Colonic mucosa (tissue), 4 donors: ENCODE results near the gene FTCD. TPM values are rescaled to one million over a fixed set of nuclear protein-coding genes. Genes with fewer than 3 reads are reported as not detected.
A peak's percentile ranks its signal among the peaks of the same experiment; 100 is the strongest.

Experiments
- DNase-seq: peaks from one replicate; pipeline ENCODE4 v3.0.0-alpha.2; 2020
- H3K27ac ChIP-seq: fragments of 200-600 bp; one replicate; pipeline ENCODE4 v1.8.0; 2021
- H3K27me3 ChIP-seq: fragments of 200-600 bp; one replicate; pipeline ENCODE4 v1.8.0; 2021
- H3K36me3 ChIP-seq: fragments of 200-600 bp; one replicate; pipeline ENCODE4 v1.8.0; 2021
- H3K4me1 ChIP-seq: fragments of 200-600 bp; one replicate; pipeline ENCODE4 v1.8.0; 2021; ENCODE audit warnings: mild to moderate bottlenecking
- H3K4me3 ChIP-seq: fragments of 200-600 bp; one replicate; pipeline ENCODE4 v1.8.0; 2021
- H3K9ac ChIP-seq, 2 donors: one replicate each; pipeline ENCODE4 v1.7.0; 2013; ENCODE audit warnings: control low read depth in 2 of 2, low read depth in 2 of 2, low read length in 2 of 2
- H3K9me3 ChIP-seq: fragments of 200-600 bp; one replicate; pipeline ENCODE4 v1.8.0; 2021
- intact Hi-C: fragments of 100-400 bp; cut with DNase I; formaldehyde crosslinking; loops from one replicate; pipeline ENCODE4 v1.14.1; 2022
- total RNA-seq, 2 donors: library from RNA; stranded (reverse); fragmentation: NEBNext Ultra II Directional in 1 of 2; extraction: Animal tissue kit (Norgen Biotek cat#: 25700) in 1 of 2; gene quantifications; one replicate each; pipeline ENCODE4 v1.2.1, GENCODE V29; 2021
- TF ChIP-seq, protein P1 (sequence below): fragments of 200-600 bp; IDR thresholded peaks from one replicate; pipeline ENCODE4 v1.8.0; 2022; ENCODE audit warnings: antibody characterized with exemption, mild to moderate bottlenecking
- donor health status: healthy.
- donor health status: DM: no; HTN: no; CAD: no.
- donor health status: DM: no; HTN: no; CAD: no.

The FTCD gene
- total RNA-seq, 2 donors from 2014 or later = 0.45 to 4.2 TPM

DNA sequence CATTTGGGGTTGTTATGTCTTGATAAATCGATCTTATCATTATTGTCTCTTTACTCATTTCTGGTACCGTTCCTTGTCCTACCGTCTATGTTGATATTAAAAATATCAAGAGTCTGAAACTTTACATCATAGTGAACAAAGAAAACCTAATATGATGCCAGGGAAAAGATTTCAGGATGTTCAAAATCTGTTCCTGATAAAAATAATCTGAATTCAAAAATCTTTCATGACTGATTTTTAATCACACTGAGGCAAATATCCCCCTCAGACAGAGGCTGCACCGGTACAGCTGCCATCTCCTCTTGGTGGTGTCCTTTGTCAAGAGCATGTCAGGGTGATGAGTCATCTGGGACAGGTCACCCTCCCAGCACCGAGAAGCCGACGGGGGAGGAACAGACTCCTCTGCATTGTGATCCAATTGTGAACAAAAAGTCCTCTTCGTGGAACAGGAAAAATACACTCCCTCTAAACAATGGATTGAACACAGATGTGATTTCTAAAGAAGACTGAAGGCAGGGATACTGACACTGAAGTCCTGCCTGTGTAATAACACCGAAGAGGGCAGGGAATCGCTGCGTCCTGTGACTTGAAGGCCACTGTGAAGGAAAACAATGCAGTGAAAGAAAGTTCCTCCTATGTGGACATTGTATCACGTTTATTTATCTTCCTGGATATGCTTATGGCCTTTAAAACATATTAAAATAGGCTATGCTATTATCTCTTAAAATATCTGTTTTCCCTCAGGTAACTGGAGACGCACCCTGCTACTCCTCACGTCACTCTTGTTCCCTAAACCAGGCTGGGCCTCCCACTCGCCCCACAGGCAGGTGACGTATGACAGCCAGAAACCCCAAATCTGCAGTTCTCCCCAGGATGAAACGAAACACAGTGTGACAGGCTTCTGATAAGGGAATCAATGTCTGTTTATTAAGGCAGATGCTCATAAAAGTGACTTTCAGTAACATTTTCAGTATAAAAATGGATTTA, 33.1 kb upstream of the FTCD start:
- Histone ChIP-seq H3K27me3 (no peaks in the 10 kb centered on the region), H3K9ac (no peak overlapping the region), H3K9me3 (no peaks in the 10 kb centered on the region), H3K4me1 (no peaks in the 10 kb centered on the region), H3K36me3 (no peaks in the 10 kb centered on the region), H3K27ac (peak overlapping the region; percentile 2), H3K4me3 (no peak overlapping the region)
- intact Hi-C loops = no loop called here
- DNase-seq = peak; percentile 34
- TF ChIP-seq, protein P1, sequence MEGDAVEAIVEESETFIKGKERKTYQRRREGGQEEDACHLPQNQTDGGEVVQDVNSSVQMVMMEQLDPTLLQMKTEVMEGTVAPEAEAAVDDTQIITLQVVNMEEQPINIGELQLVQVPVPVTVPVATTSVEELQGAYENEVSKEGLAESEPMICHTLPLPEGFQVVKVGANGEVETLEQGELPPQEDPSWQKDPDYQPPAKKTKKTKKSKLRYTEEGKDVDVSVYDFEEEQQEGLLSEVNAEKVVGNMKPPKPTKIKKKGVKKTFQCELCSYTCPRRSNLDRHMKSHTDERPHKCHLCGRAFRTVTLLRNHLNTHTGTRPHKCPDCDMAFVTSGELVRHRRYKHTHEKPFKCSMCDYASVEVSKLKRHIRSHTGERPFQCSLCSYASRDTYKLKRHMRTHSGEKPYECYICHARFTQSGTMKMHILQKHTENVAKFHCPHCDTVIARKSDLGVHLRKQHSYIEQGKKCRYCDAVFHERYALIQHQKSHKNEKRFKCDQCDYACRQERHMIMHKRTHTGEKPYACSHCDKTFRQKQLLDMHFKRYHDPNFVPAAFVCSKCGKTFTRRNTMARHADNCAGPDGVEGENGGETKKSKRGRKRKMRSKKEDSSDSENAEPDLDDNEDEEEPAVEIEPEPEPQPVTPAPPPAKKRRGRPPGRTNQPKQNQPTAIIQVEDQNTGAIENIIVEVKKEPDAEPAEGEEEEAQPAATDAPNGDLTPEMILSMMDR = no peak

DNA sequence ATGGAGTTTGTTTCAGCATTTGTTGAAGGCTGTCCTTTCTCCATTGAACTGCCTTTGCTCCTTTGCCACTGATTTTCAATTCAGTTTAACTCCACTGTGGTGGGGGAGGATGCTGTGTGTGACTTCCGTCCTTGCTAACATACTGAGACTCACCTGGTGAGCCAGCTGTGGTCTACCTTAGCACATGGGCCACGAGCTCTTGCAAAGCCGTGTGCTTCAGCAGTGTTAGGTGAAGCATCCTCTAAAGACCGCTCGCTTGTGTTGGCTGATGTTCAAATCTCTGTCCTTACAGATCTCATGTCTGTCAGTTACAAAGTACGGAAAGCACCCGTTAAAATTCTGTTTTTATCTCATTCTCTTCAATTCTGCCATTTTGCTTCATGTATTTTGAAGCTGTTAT, 32.4 kb upstream of the FTCD start:
- intact Hi-C loops = no loop called here
- Histone ChIP-seq H3K4me1 (no peaks in the 10 kb centered on the region), H3K36me3 (no peaks in the 10 kb centered on the region), H3K27ac (no peak overlapping the region), H3K27me3 (no peaks in the 10 kb centered on the region), H3K4me3 (no peak overlapping the region), H3K9ac (no peak overlapping the region), H3K9me3 (no peaks in the 10 kb centered on the region)
- TF ChIP-seq, protein P1 = no peak
- no peak for DNase-seq

DNA sequence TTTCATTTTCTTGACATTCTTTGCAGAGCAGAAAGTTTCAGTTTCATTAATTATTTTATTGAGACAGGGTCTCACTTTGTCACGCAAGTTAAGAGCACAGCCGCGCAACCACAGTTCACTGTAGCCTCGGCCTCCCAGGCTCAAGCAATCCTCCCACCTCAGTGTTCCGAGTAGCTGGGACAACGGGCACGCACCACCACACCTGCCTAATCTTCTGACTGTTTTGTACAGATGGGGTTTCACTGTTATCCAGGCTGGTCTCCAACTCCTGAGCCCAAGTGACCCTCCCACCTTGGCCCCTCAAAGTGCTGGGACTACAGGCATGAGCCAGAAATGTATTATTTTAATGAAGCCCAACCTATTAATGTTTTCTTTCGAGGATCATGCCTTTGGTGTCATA, 31.9 kb upstream of the FTCD start:
- H3K27me3 ChIP-seq = no peaks in the 10 kb centered on the region
- no peak overlapping the region for H3K4me3 ChIP-seq
- no peak overlapping the region for H3K27ac ChIP-seq
- no peaks in the 10 kb centered on the region for H3K9me3 ChIP-seq
- intact Hi-C loops = no loop called here
- no peak overlapping the region for H3K9ac ChIP-seq
- H3K4me1 ChIP-seq = no peaks in the 10 kb centered on the region
- H3K36me3 ChIP-seq = no peaks in the 10 kb centered on the region
- TF ChIP-seq, protein P1 = no peak
- no peak for DNase-seq

DNA sequence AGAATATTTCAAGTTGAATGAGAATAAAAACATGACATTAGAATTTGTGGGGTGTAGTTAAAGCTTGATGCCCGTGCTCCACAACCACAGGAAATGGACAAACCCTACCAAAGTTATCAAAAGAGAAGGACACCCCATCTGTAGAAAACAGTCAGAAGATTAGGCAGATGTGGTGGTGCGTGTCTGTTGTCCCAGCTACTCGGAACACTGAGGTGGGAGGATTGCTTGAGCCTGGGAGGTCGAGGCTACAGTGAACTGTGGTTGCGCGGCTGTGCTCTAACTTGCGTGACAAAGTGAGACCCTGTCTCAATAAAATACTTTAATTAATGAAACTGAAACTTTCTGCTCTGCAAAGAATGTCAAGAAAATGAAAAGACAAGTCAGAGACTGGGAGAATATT, 30.3 kb upstream of the FTCD start:
- intact Hi-C loops = no loop called here
- no peaks in the 10 kb centered on the region for H3K9me3 ChIP-seq
- H3K27me3 ChIP-seq = no peaks in the 10 kb centered on the region
- H3K27ac ChIP-seq = no peak overlapping the region
- H3K9ac ChIP-seq = no peak overlapping the region
- H3K36me3 ChIP-seq = no peaks in the 10 kb centered on the region
- H3K4me1 ChIP-seq = no peaks in the 10 kb centered on the region
- TF ChIP-seq, protein P1 = no peak
- no peak overlapping the region for H3K4me3 ChIP-seq
- peak; percentile 12 for DNase-seq

DNA sequence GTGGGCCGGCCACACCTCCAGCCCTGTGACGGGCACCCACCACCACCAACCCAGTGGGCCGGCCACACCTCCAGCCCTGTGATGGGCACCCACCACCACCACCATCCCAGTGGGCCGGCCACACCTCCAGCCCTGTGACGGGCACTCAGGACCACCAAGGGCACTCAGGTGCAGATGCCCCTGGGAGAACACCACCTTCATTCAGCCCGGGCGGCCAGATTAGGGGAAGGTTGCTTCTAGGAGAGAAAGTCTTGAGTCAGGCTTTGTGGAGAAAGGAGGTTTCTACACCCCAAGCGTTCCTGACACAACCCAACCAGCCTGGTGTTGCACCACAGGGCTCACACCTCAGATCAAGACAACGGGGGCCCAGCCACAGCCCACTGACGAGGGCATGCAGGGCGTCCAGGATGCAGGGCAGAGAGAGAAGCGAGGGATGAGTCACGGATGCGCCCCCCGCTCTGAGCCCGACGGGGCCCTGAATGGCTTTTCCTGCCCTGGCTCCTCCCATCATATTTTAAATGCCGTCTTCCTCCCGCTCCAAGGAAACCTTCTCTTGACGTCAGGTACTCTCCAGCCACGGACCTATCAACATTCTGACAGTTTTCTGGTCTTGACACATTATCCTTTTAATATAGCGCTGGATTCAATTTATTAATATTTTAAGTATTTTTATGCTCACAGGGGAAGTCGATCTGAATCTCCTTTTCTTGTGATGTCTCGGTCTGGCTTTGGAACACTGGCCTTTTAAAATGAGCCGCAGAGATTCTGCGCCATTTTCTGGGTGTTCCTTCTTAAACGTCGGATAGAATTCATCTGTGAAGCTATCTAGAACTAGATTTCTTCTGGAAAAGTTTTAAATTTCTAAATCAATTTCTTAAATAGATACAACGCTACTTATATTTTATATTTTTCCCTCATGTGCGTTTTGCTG, 29.5 kb upstream of the FTCD start:
- TF ChIP-seq, protein P1 = no peak
- H3K4me3 ChIP-seq = peak overlapping the region; percentile 58
- intact Hi-C loops = loop anchor here (5.0 kb wide), 1 partner anchor 47 kb away; no protein-coding TSS in a partner anchor

More for the DNA sequence above, 29.5 kb upstream of the FTCD start:
- Histone ChIP-seq H3K9me3 (no peaks in the 10 kb centered on the region), H3K27me3 (no peaks in the 10 kb centered on the region), H3K36me3 (no peaks in the 10 kb centered on the region), H3K9ac (no peak overlapping the region), H3K27ac (peak overlapping the region; percentile 69), H3K4me1 (no peaks in the 10 kb centered on the region)
- DNase-seq = peak; percentile 72
